Glomerular visceral epithelial cell (primary cell): ENCODE data around the gene OR51I2.

Experiments used
- DNase-seq: peaks from one replicate; pipeline ENCODE4 v3.0.0-alpha.2; 2016; ENCODE audit errors: extremely low spot score

The OR51I2 gene

GRCh38 chr11:5505363-5506048, 56.4 kb downstream of the OR51I2 start:
- no peak for DNase-seq
